HFF-Myc (cell line): ENCODE measurements around the gene YAF2.

ENCODE experiments used
- DNase-seq: peaks from one replicate; pipeline ENCODE4 v3.0.0-alpha.2; 2011; ENCODE audit warnings: low read depth; ENCODE audit errors: extremely low read depth
- H3K4me3 ChIP-seq: replicated peaks from 2 replicates; pipeline ENCODE4 v1.5.1; 2011; ENCODE audit warnings: low read depth, mild to moderate bottlenecking, control low read depth, low read length
- TF ChIP-seq, protein P1 (sequence below): IDR thresholded peaks from 2 replicates; pipeline ENCODE4 v1.5.1; 2012; ENCODE audit warnings: mild to moderate bottlenecking, low read depth, low read length, control low read depth; ENCODE audit errors: missing control alignments

YAF2 gene

GRCh38 chr12:42282294-42282693, 44.2 kb upstream of the YAF2 start:
- TF ChIP-seq, protein P1, sequence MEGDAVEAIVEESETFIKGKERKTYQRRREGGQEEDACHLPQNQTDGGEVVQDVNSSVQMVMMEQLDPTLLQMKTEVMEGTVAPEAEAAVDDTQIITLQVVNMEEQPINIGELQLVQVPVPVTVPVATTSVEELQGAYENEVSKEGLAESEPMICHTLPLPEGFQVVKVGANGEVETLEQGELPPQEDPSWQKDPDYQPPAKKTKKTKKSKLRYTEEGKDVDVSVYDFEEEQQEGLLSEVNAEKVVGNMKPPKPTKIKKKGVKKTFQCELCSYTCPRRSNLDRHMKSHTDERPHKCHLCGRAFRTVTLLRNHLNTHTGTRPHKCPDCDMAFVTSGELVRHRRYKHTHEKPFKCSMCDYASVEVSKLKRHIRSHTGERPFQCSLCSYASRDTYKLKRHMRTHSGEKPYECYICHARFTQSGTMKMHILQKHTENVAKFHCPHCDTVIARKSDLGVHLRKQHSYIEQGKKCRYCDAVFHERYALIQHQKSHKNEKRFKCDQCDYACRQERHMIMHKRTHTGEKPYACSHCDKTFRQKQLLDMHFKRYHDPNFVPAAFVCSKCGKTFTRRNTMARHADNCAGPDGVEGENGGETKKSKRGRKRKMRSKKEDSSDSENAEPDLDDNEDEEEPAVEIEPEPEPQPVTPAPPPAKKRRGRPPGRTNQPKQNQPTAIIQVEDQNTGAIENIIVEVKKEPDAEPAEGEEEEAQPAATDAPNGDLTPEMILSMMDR, result no peak
- DNase-seq, result no peak
- no peak overlapping the region for H3K4me3 ChIP-seq

DNA sequence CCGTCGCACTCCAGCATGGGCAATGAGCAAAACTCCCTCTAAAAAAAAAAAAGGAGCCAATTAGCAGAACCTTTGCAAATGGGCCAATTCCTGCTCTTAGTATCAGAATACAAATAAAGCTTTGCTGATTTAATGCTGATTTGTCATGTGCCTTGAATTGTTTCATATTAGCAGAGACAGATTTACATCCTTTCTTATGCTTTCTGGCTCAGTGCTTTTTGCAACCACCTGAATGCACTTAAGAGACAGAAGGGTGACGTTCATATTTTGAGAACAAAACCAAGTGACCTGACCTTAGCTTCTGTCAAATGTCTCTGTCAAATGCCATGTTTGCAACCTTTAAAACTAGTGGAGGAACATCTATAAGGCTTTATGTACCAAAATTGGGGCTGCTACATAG, 43.8 kb upstream of the YAF2 start:
- TF ChIP-seq, protein P1, result no peak
- H3K4me3 ChIP-seq, result no peak overlapping the region
- DNase-seq, result no peak

DNA sequence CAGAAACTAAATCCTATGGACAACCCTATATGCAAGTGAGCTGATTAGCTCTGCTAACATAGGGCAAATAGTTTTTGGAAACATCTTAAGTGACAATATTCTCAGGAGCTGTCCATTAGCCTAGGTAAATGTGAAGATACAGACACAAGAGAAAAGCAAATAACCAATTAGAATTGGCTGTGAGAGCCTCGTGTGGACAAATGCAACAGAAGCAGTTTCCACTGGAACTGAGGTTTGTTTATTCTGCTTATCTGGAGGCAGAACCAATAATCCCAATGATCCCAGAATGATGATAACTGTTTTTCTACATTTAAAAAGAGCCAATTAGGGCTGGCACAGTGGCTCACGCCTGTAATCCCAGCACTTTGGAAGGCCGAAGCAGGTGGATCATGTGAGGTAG, 43.2 kb upstream of the YAF2 start:
- TF ChIP-seq, protein P1, result no peak
- DNase-seq, result no peak
- no peak overlapping the region for H3K4me3 ChIP-seq

DNA sequence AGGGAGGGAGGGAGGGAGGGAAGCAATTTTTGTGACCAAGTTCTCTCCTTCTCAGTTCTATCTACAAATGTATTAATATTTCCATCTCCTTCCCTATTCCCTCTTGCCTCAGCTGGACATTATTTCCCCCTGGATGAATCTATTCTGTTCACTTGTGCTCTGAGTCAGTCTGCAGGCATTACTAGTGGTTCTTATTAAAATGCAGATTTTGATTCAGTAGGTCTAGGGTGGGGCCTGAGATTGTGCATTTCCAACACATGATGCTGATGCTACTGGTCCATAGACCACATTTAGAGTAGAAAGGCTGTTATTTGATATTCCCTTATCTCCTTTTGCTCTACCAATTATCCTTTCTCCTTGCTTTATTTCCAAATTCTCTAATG, 40.1 kb upstream of the YAF2 start:
- TF ChIP-seq, protein P1, result no peak

GRCh38 chr12:42277396-42278127, 39.5 kb upstream of the YAF2 start:
- no peak for DNase-seq
- H3K4me3 ChIP-seq, result no peak overlapping the region
- TF ChIP-seq, protein P1, result no peak

More for the DNA sequence above, 40.1 kb upstream of the YAF2 start:
- H3K4me3 ChIP-seq, result no peak overlapping the region
- no peak for DNase-seq

DNA sequence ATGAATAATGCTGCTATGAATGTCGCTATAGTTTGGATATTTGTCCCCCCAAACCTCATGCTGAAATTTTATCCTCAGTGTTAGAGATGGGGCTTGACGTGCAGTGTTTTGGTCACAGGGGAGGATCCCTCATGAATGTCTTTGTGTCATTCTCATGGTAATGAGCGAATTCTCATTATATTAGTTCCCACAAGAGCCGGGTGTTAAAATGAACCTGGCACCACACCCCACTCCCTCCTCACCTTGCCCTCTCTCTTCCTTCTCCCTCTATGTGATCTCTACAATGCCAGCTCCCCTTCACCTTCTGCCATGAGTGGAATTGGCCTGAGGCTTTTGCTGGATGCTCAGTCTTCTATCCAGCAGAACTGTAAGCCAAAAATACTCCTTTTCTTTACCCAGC, 37.5 kb upstream of the YAF2 start:
- TF ChIP-seq, protein P1, result no peak
- H3K4me3 ChIP-seq, result no peak overlapping the region
- no peak for DNase-seq

- H3K4me3 ChIP-seq, result no peak overlapping the region
- DNase-seq, result no peak
- TF ChIP-seq, protein P1, result no peak
Observed at GRCh38 chr12:42273706-42274105, 35.7 kb upstream of the YAF2 start.
